Measurements from ENCODE around the gene PKDCC. TPM values are rescaled to one million over a fixed set of nuclear protein-coding genes. Genes with fewer than 3 reads are reported as not detected.

PKDCC gene
- total and polyA plus RNA-seq, 2 donors (not counting 1 experiment from before 2014, with no cell fraction given), result 0.20 to 0.82 TPM

- POLR2A ChIA-PET, result no interaction called here
These were observed 10.9 kb upstream of the PKDCC start for GRCh38 chr2:42036940-42037339.

More at GRCh38 chr2:42036940-42037339, 10.9 kb upstream of the PKDCC start:
- peaks cover 14% of the 10 kb centered on the region for H3K27me3 Mint-ChIP-seq
- Histone ChIP-seq H4K20me1 (ENCODE audit: control insufficient read depth, insufficient read depth, low read length, poor library complexity, severe bottlenecking) (no peaks in the 10 kb centered on the region), H2AFZ (ENCODE audit: insufficient read depth, low read depth, low read length, poor library complexity, severe bottlenecking) (no peak overlapping the region), H3K9me3 (ENCODE audit: control extremely low read depth in 1 of 3, control insufficient read depth in 2 of 3, insufficient read depth in 1 of 3, low read length in 2 of 3) (no peaks in the 10 kb centered on the region), H3K4me2 (replicated peaks; ENCODE audit: low read depth, low read length, poor library complexity, severe bottlenecking) (no peak overlapping the region), H3K4me1 (ENCODE audit: control insufficient read depth in 2 of 2, insufficient read depth in 2 of 2, low read length in 2 of 2) (no peaks in the 10 kb centered on the region), H3K27me3 (replicated peaks in 1 of 4; ENCODE audit: control extremely low read depth in 1 of 4, control insufficient read depth in 3 of 4, insufficient read depth in 4 of 4, low read length in 3 of 4) (peaks cover 0 to 2% (median 0%) of the 10 kb centered on the region in 4 experiments), H3K36me3 (replicated peaks in 1 of 2; ENCODE audit: control extremely low read depth in 1 of 2, control insufficient read depth in 1 of 2, extremely low read depth in 1 of 2, insufficient read depth in 2 of 2, low read length in 1 of 2) (no peaks in the 10 kb centered on the region), H3K27ac (ENCODE audit: low read length in 2 of 2) (no peak overlapping the region), H3K79me2 (ENCODE audit: control insufficient read depth, insufficient read depth, low read length) (no peaks in the 10 kb centered on the region), H3K4me3 (ENCODE audit: control extremely low read depth in 1 of 5, extremely low read depth in 1 of 5, insufficient read depth in 1 of 5, low read depth in 2 of 5, low read length in 4 of 5) (no peak overlapping the region), H3K9ac (ENCODE audit: low read length) (no peak overlapping the region)
- no peak overlapping the region for H3K4me3 Mint-ChIP-seq
- no peaks in the 10 kb centered on the region for H3K9me3 Mint-ChIP-seq (ENCODE audit: insufficient read depth)
- H3K4me1 Mint-ChIP-seq, result no peaks in the 10 kb centered on the region
- TF ChIP-seq CTCF (IDR thresholded peaks at IDR 0.05), result no peak
- TF ChIP-seq EZH2 (IDR thresholded peaks at IDR 0.05; ENCODE audit: borderline replicate concordance, insufficient read depth, low read depth, low read length, poor library complexity, severe bottlenecking), result no peak
- ATAC-seq (ENCODE audit: low read depth), result no peak
- intact Hi-C loops (cut with micrococcal nuclease), result no loop called here
- 100% methylated on average over 2 of the region's 8 CpGs for WGBS (ENCODE audit: insufficient coverage)
- CTCF ChIA-PET, result no interaction called here
- no peak for DNase-seq
- no peak overlapping the region for H3K27ac Mint-ChIP-seq
